Measurements from ENCODE around the gene RPS6KA6.

RPS6KA6 gene

GRCh38 chrX:84187533-84188319, at the start of gene RPS6KA6:
Gene RPS6KA6, minus strand, starts transcription at chrX:84188199. Its CDS starts 300 bp downstream, at chrX:84187899.
- no peak for FAIRE-seq

GRCh38 chrX:84224741-84225140, 36.7 kb upstream of the RPS6KA6 start:
- no peak for FAIRE-seq

GRCh38 chrX:84223261-84223660, 35.3 kb upstream of the RPS6KA6 start:
- no peak for FAIRE-seq

GRCh38 chrX:84221181-84221580, 33.2 kb upstream of the RPS6KA6 start:
- FAIRE-seq: no peak

GRCh38 chrX:84219551-84219950, 31.6 kb upstream of the RPS6KA6 start:
- FAIRE-seq: no peak

- FAIRE-seq: no peak
These were observed 30.7 kb upstream of the RPS6KA6 start for GRCh38 chrX:84218726-84219125.

- FAIRE-seq: no peak
These were observed 28.9 kb upstream of the RPS6KA6 start for GRCh38 chrX:84216881-84217280.

GRCh38 chrX:84216406-84216805, 28.4 kb upstream of the RPS6KA6 start:
- no peak for FAIRE-seq

- no peak for FAIRE-seq
These were observed 17.3 kb upstream of the RPS6KA6 start for GRCh38 chrX:84205276-84205675.

GRCh38 chrX:84199688-84200087, 11.7 kb upstream of the RPS6KA6 start:
- no peak for FAIRE-seq

- FAIRE-seq: no peak
These were observed 9.6 kb upstream of the RPS6KA6 start for GRCh38 chrX:84197550-84197949.

GRCh38 chrX:84192006-84192405, 4.0 kb upstream of the RPS6KA6 start:
- FAIRE-seq: no peak

- FAIRE-seq: no peak
These were observed 1.1 kb upstream of the RPS6KA6 start for GRCh38 chrX:84189125-84189524.

GRCh38 chrX:84188320-84188834, 378 bp upstream of the RPS6KA6 start:
- no peak for FAIRE-seq

GRCh38 chrX:84186603-84187532, 1.1 kb downstream of the RPS6KA6 start:
- no peak for FAIRE-seq

- no peak for FAIRE-seq
These were observed 5.5 kb downstream of the RPS6KA6 start for GRCh38 chrX:84182516-84182915.

GRCh38 chrX:84175958-84176357, 12.0 kb downstream of the RPS6KA6 start:
- FAIRE-seq: no peak

GRCh38 chrX:84175274-84175673, 12.7 kb downstream of the RPS6KA6 start:
- FAIRE-seq: no peak

GRCh38 chrX:84174348-84174747, 13.7 kb downstream of the RPS6KA6 start:
- no peak for FAIRE-seq

- FAIRE-seq: no peak
These were observed 17.1 kb downstream of the RPS6KA6 start for GRCh38 chrX:84170931-84171330.

GRCh38 chrX:84168574-84168973, 19.4 kb downstream of the RPS6KA6 start:
- no peak for FAIRE-seq

GRCh38 chrX:84168095-84168494, 19.9 kb downstream of the RPS6KA6 start:
- no peak for FAIRE-seq

- FAIRE-seq: no peak
These were observed 22.3 kb downstream of the RPS6KA6 start for GRCh38 chrX:84165711-84166110.

GRCh38 chrX:84162401-84162800, 25.6 kb downstream of the RPS6KA6 start:
- no peak for FAIRE-seq

Data from endometrium (tissue), 2 donors.